ENCODE measurements around the gene ABCB11. TPM values are rescaled to one million over a fixed set of nuclear protein-coding genes. Genes with fewer than 3 reads are reported as not detected.

The ABCB11 gene
- total RNA-seq, 1 experiment from 2014 or later = not detected

GRCh38 chr2:168941297-168941696 is 89.8 kb downstream of the ABCB11 start:
- Histone ChIP-seq H3K9me3 (ENCODE audit: insufficient read depth, low read depth) (no peaks in the 10 kb centered on the region), H4K20me1 (ENCODE audit: insufficient read depth) (no peaks in the 10 kb centered on the region), H3F3A (ENCODE audit: insufficient read depth, low read depth) (no peaks in the 10 kb centered on the region), H3K27me3 (ENCODE audit: insufficient read depth, low read depth) (no peaks in the 10 kb centered on the region), H2AFZ (no peak overlapping the region), H3K4me3 (no peak overlapping the region), H3K79me2 (ENCODE audit: low read depth) (no peaks in the 10 kb centered on the region), H3K9me2 (ENCODE audit: insufficient read depth) (no peaks in the 10 kb centered on the region), H3K4me1 (replicated peaks; ENCODE audit: insufficient read depth) (no peaks in the 10 kb centered on the region), H3K27ac (no peak overlapping the region), H3K36me3 (ENCODE audit: low read depth) (no peaks in the 10 kb centered on the region), H3K4me2 (no peak overlapping the region)
- POLR2A ChIA-PET (ENCODE audit: unreplicated experiment) = no interaction called here
- DNase-seq = no peak
- no TSS peak for BruUV-seq (replicated peaks)
- intact Hi-C loops (cut with micrococcal nuclease; ENCODE audit: unreplicated experiment) = no loop called here
- TF ChIP-seq EZH2 (IDR thresholded peaks at IDR 0.05; ENCODE audit: low read depth) = no peak
- CTCF ChIA-PET = no interaction called here

GRCh38 chr2:168939918-168940317 is 91.2 kb downstream of the ABCB11 start:
- H3K4me1 ChIP-seq (replicated peaks; ENCODE audit: insufficient read depth) = no peaks in the 10 kb centered on the region
- no peak for DNase-seq
- no peaks in the 10 kb centered on the region for H3K36me3 ChIP-seq (ENCODE audit: low read depth)
- H3K27ac ChIP-seq = no peak overlapping the region
- BruUV-seq (replicated peaks) = no TSS peak
- H3K4me2 ChIP-seq = no peak overlapping the region
- intact Hi-C loops (cut with micrococcal nuclease; ENCODE audit: unreplicated experiment) = no loop called here
- H4K20me1 ChIP-seq (ENCODE audit: insufficient read depth) = no peaks in the 10 kb centered on the region
- ChIA-PET CTCF (no interaction called here), POLR2A (ENCODE audit: unreplicated experiment) (no interaction called here)
- no peaks in the 10 kb centered on the region for H3K9me2 ChIP-seq (ENCODE audit: insufficient read depth)
- TF ChIP-seq, protein P1, sequence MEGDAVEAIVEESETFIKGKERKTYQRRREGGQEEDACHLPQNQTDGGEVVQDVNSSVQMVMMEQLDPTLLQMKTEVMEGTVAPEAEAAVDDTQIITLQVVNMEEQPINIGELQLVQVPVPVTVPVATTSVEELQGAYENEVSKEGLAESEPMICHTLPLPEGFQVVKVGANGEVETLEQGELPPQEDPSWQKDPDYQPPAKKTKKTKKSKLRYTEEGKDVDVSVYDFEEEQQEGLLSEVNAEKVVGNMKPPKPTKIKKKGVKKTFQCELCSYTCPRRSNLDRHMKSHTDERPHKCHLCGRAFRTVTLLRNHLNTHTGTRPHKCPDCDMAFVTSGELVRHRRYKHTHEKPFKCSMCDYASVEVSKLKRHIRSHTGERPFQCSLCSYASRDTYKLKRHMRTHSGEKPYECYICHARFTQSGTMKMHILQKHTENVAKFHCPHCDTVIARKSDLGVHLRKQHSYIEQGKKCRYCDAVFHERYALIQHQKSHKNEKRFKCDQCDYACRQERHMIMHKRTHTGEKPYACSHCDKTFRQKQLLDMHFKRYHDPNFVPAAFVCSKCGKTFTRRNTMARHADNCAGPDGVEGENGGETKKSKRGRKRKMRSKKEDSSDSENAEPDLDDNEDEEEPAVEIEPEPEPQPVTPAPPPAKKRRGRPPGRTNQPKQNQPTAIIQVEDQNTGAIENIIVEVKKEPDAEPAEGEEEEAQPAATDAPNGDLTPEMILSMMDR (conservative IDR thresholded peaks at IDR 0.05) = no peak
- TF ChIP-seq EZH2 (IDR thresholded peaks at IDR 0.05; ENCODE audit: low read depth) = no peak
- no peaks in the 10 kb centered on the region for H3K27me3 ChIP-seq (ENCODE audit: insufficient read depth, low read depth)
- no peak overlapping the region for H3K4me3 ChIP-seq
- no peak overlapping the region for H2AFZ ChIP-seq
- no peaks in the 10 kb centered on the region for H3K9me3 ChIP-seq (ENCODE audit: insufficient read depth, low read depth)
- H3K79me2 ChIP-seq (ENCODE audit: low read depth) = no peaks in the 10 kb centered on the region
- H3F3A ChIP-seq (ENCODE audit: insufficient read depth, low read depth) = no peaks in the 10 kb centered on the region

GRCh38 chr2:168939061-168939460 is 92.1 kb downstream of the ABCB11 start:
- Histone ChIP-seq H3K27me3 (ENCODE audit: insufficient read depth, low read depth) (no peaks in the 10 kb centered on the region), H3K4me3 (no peak overlapping the region), H3K9me3 (ENCODE audit: insufficient read depth, low read depth) (no peaks in the 10 kb centered on the region), H3K27ac (no peak overlapping the region), H3K9me2 (ENCODE audit: insufficient read depth) (no peaks in the 10 kb centered on the region), H3F3A (ENCODE audit: insufficient read depth, low read depth) (no peaks in the 10 kb centered on the region), H3K36me3 (ENCODE audit: low read depth) (no peaks in the 10 kb centered on the region), H3K4me2 (no peak overlapping the region), H2AFZ (no peak overlapping the region), H4K20me1 (ENCODE audit: insufficient read depth) (no peaks in the 10 kb centered on the region), H3K4me1 (replicated peaks; ENCODE audit: insufficient read depth) (no peaks in the 10 kb centered on the region), H3K79me2 (ENCODE audit: low read depth) (no peaks in the 10 kb centered on the region)
- intact Hi-C loops (cut with micrococcal nuclease; ENCODE audit: unreplicated experiment) = no loop called here
- POLR2A ChIA-PET (ENCODE audit: unreplicated experiment) = no interaction called here
- CTCF ChIA-PET = no interaction called here
- BruUV-seq (replicated peaks) = no TSS peak
- TF ChIP-seq, protein P1 (conservative IDR thresholded peaks at IDR 0.05) = no peak
- DNase-seq = no peak

GRCh38 chr2:168935810-168936581 is 95.1 kb downstream of the ABCB11 start:
- Histone ChIP-seq H3K27me3 (ENCODE audit: insufficient read depth, low read depth) (no peaks in the 10 kb centered on the region), H4K20me1 (ENCODE audit: insufficient read depth) (no peaks in the 10 kb centered on the region), H3K4me2 (no peak overlapping the region), H3K79me2 (ENCODE audit: low read depth) (no peaks in the 10 kb centered on the region), H3K27ac (no peak overlapping the region), H3K4me3 (no peak overlapping the region), H3F3A (ENCODE audit: insufficient read depth, low read depth) (no peaks in the 10 kb centered on the region), H2AFZ (no peak overlapping the region), H3K9me3 (ENCODE audit: insufficient read depth, low read depth) (no peaks in the 10 kb centered on the region), H3K9me2 (ENCODE audit: insufficient read depth) (no peaks in the 10 kb centered on the region), H3K4me1 (replicated peaks; ENCODE audit: insufficient read depth) (no peaks in the 10 kb centered on the region), H3K36me3 (ENCODE audit: low read depth) (no peaks in the 10 kb centered on the region)
- CTCF ChIA-PET = no interaction called here
- intact Hi-C loops (cut with micrococcal nuclease; ENCODE audit: unreplicated experiment) = no loop called here
- POLR2A ChIA-PET (ENCODE audit: unreplicated experiment) = no interaction called here
- BruUV-seq (replicated peaks) = no TSS peak
- DNase-seq = no peak
- TF ChIP-seq EZH2 (IDR thresholded peaks at IDR 0.05; ENCODE audit: low read depth) = no peak
- TF ChIP-seq, protein P1 (conservative IDR thresholded peaks at IDR 0.05) = no peak
